Measurements from ENCODE around the gene MRPL28.

GRCh38 chr16:380762-381011, 10.3 kb upstream of the MRPL28 start:
- no peak for TF ChIP-seq CTCF (IDR thresholded peaks at IDR 0.05)
- no peak for TF ChIP-seq ZFX (IDR thresholded peaks at IDR 0.05; ENCODE audit: borderline replicate concordance)
